IMR-90 (cell line): ENCODE data around the gene MYOM1. TPM values are rescaled to one million over a fixed set of nuclear protein-coding genes. Genes with fewer than 3 reads are reported as not detected.

Source experiments
- ATAC-seq: fragments of 200-7000 bp; cut with Tn5 transposase; 2 replicates; pipeline ENCODE4 v1.9.1; 2020; ENCODE audit warnings: low read depth, mild to moderate bottlenecking, moderate library complexity
- BruUV-seq: library from RNA; stranded (reverse); fragments of 400-500 nt; replicated peaks from 2 replicates; lab custom pipeline; 2021; lab: Mats Ljungman, UMichigan
- CTCF ChIA-PET: fragments of 300-600 bp; formaldehyde crosslinking; extraction: SDS; loops from one replicate; lab custom pipeline; 2021; ENCODE audit warnings: antibody characterized with exemption; lab: Yijun Ruan, JAX
- POLR2A ChIA-PET: fragments of 300-600 bp; sonication (Branson Sonifier 250); formaldehyde crosslinking; loops from one replicate; lab custom pipeline; 2022; ENCODE audit warnings: antibody characterized with exemption; ENCODE audit not compliant: unreplicated experiment; lab: Charles Lee
- DNase-seq: peaks from one replicate; pipeline ENCODE4 v3.0.0; 2013
- H2AFZ ChIP-seq: replicated peaks from 2 replicates; pipeline ENCODE3; 2013; ENCODE audit warnings: low read length, mild to moderate bottlenecking; ENCODE audit not compliant: poor library complexity
- H2AK5ac ChIP-seq: 2 replicates; pipeline ENCODE4 v1.6.1; 2013; ENCODE audit warnings: low read depth, low read length, inconsistent platforms
- H2AK9ac ChIP-seq: replicated peaks from 2 replicates; pipeline ENCODE3; 2013; ENCODE audit warnings: mild to moderate bottlenecking, low read depth, low read length, moderate library complexity; ENCODE audit not compliant: poor library complexity
- H2BK120ac ChIP-seq: 2 replicates; pipeline ENCODE4 v1.6.1; 2013; ENCODE audit warnings: low read depth, low read length, inconsistent platforms
- H2BK15ac ChIP-seq: 3 replicates; pipeline ENCODE4 v1.6.1; 2013; ENCODE audit warnings: low read depth, low read length, inconsistent platforms
- H2BK20ac ChIP-seq: 2 replicates; pipeline ENCODE4 v1.6.1; 2013; ENCODE audit warnings: low read depth, mild to moderate bottlenecking, inconsistent platforms, low read length, moderate library complexity
- H2BK5ac ChIP-seq: 2 replicates; pipeline ENCODE4 v1.6.1; 2013; ENCODE audit warnings: mild to moderate bottlenecking, low read depth, low read length, inconsistent platforms; ENCODE audit not compliant: poor library complexity, severe bottlenecking
- H3K14ac ChIP-seq: replicated peaks from 2 replicates; pipeline ENCODE4 v1.6.1; 2013; ENCODE audit warnings: low read depth, low read length, inconsistent platforms
- H3K18ac ChIP-seq: 2 replicates; pipeline ENCODE4 v1.6.1; 2013; ENCODE audit warnings: low read depth, low read length, control low read depth
- H3K23ac ChIP-seq: 2 replicates; pipeline ENCODE4 v1.6.1; 2013; ENCODE audit warnings: low read depth, low read length, inconsistent platforms
- H3K27ac ChIP-seq: 2 replicates; pipeline ENCODE4 v1.5.1; 2013; ENCODE audit warnings: mild to moderate bottlenecking, control low read depth, low read length; ENCODE audit not compliant: insufficient read depth
- H3K27me3 ChIP-seq: 2 replicates; pipeline ENCODE4 v1.6.1; 2013; ENCODE audit warnings: low read length; ENCODE audit not compliant: control insufficient read depth, insufficient read depth
- H3K36me3 ChIP-seq: 2 replicates; pipeline ENCODE4 v1.6.1; 2013; ENCODE audit warnings: low read length, mixed read lengths; ENCODE audit not compliant: control insufficient read depth, insufficient read depth
- H3K4ac ChIP-seq: 2 replicates; pipeline ENCODE4 v1.6.1; 2013; ENCODE audit warnings: low read depth, low read length, inconsistent platforms
- H3K4me1 ChIP-seq: 2 replicates; pipeline ENCODE4 v1.6.1; 2013; ENCODE audit warnings: low read length, mixed read lengths; ENCODE audit not compliant: control insufficient read depth, insufficient read depth
- H3K4me2 ChIP-seq: 2 replicates; pipeline ENCODE4 v1.6.1; 2013; ENCODE audit warnings: low read depth, mild to moderate bottlenecking, control low read depth, low read length, moderate library complexity
- H3K4me3 ChIP-seq: 2 replicates; pipeline ENCODE4 v1.5.1; 2013; ENCODE audit warnings: low read depth, mild to moderate bottlenecking, control low read depth, low read length, moderate library complexity; ENCODE audit not compliant: insufficient read depth
- H3K56ac ChIP-seq: 2 replicates; pipeline ENCODE4 v1.6.1; 2013; ENCODE audit warnings: low read length, inconsistent platforms; ENCODE audit not compliant: insufficient read depth; ENCODE audit errors: extremely low read depth
- H3K79me1 ChIP-seq, 2 experiments: 2 replicates each; pipeline ENCODE4 v1.6.1; 2013; ENCODE audit warnings: low read length in 2 of 2, inconsistent platforms in 1 of 2, low read depth in 1 of 2
- H3K9ac ChIP-seq: 2 replicates; pipeline ENCODE4 v1.6.1; 2013; ENCODE audit warnings: low read depth, low read length, control low read depth
- H3K9me1 ChIP-seq: 2 replicates; pipeline ENCODE4 v1.6.1; 2013; ENCODE audit warnings: low read length, inconsistent platforms; ENCODE audit not compliant: insufficient read depth
- H3K9me3 ChIP-seq: 2 replicates; pipeline ENCODE4 v1.6.1; 2013; ENCODE audit warnings: low read length; ENCODE audit not compliant: control insufficient read depth, insufficient read depth
- H4K20me1 ChIP-seq: 2 replicates; pipeline ENCODE4 v1.6.1; 2013; ENCODE audit warnings: low read length, inconsistent platforms; ENCODE audit not compliant: insufficient read depth
- H4K5ac ChIP-seq: 2 replicates; pipeline ENCODE4 v1.6.1; 2013; ENCODE audit warnings: mild to moderate bottlenecking, low read depth, low read length, control low read depth
- H4K8ac ChIP-seq, 2 experiments: 2 replicates each; pipeline ENCODE4 v1.6.1; 2013; ENCODE audit warnings: low read depth in 2 of 2, low read length in 2 of 2, control low read depth in 1 of 2, inconsistent platforms in 1 of 2
- H4K91ac ChIP-seq: 2 replicates; pipeline ENCODE4 v1.6.1; 2013; ENCODE audit warnings: low read depth, low read length, inconsistent platforms; ENCODE audit not compliant: insufficient read depth
- CEBPB ChIP-seq: IDR thresholded peaks from 2 replicates; pipeline ENCODE4 v1.6.1; 2012; ENCODE audit warnings: low read depth, low read length, improper control_type of control experiment
- CHD1 ChIP-seq: IDR thresholded peaks from 2 replicates; pipeline ENCODE4 v1.6.1; 2012; ENCODE audit warnings: low read depth, low read length, improper control_type of control experiment
- CTCF ChIP-seq: conservative IDR thresholded peaks from 2 replicates; pipeline ENCODE4 v1.5.1; 2012; ENCODE audit warnings: mild to moderate bottlenecking, low read depth, low read length, improper control_type of control experiment
- ELK1 ChIP-seq: fragments of 150-350 bp; IDR thresholded peaks from 2 replicates; pipeline ENCODE4 v1.6.1; 2016; ENCODE audit warnings: low read depth, mild to moderate bottlenecking, low read length, moderate library complexity, borderline replicate concordance
- FOS ChIP-seq: fragments of 150-350 bp; IDR thresholded peaks from 2 replicates; pipeline ENCODE4 v1.6.1; 2016; ENCODE audit warnings: low read depth, low read length
- MXI1 ChIP-seq: IDR thresholded peaks from 2 replicates; pipeline ENCODE4 v1.6.1; 2012; ENCODE audit warnings: low read depth, mild to moderate bottlenecking, low read length, moderate library complexity, borderline replicate concordance
- POLR2A ChIP-seq: IDR thresholded peaks from 2 replicates; pipeline ENCODE4 v1.6.1; 2012; ENCODE audit warnings: mild to moderate bottlenecking, low read depth, low read length
- RFX5 ChIP-seq: IDR thresholded peaks from 2 replicates; pipeline ENCODE4 v1.8.0; 2012; ENCODE audit warnings: low read depth, mild to moderate bottlenecking, low read length, moderate library complexity
- USF2 ChIP-seq: fragments of 150-350 bp; IDR thresholded peaks from 2 replicates; pipeline ENCODE4 v1.6.1; 2017; ENCODE audit warnings: mild to moderate bottlenecking, antibody characterized with exemption, low read length, low read depth
- WGBS, 2 experiments: methylation state at CpG; one replicate each; pipeline versions ENCODE4 v1.1.5 to v1.1.7; 2013; ENCODE audit warnings: missing lambda C conversion rate in 2 of 2; ENCODE audit not compliant: insufficient read length in 1 of 2; ENCODE audit errors: extremely low coverage in 2 of 2; 5-methylcytosine and 5-hydroxymethylcytosine counted together
- dilution Hi-C: fragments of 300-500 bp; cut with HindIII; formaldehyde crosslinking; loops from one replicate; pipeline ENCODE4 v1.14.3; 2018; ENCODE audit warnings: low sequenced_read_pairs; ENCODE audit not compliant: unreplicated experiment
- in situ Hi-C: fragments of 300-500 bp; cut with MboI; formaldehyde crosslinking; loops from 3 replicates; pipeline ENCODE4 v1.14.3; 2019; ENCODE audit warnings: low sequenced_read_pairs, inconsistent platforms, mixed read lengths
- intact Hi-C: fragments of 100-400 bp; cut with micrococcal nuclease; formaldehyde crosslinking; loops from 2 replicates; pipeline ENCODE4 v1.10.0; 2022
- polyA plus RNA-seq, 3 experiments: library from polyadenylated mRNA; depleted of rRNA; stranded (reverse); fragments of >200 nt; gene quantifications; 2 replicates each; pipeline ENCODE4 v1.2.3, GENCODE V29; 2012; ENCODE audit warnings: low replicate concordance in 1 of 3
- total RNA-seq: library from RNA; depleted of rRNA; stranded (reverse); fragments of >200 nt; gene quantifications from 2 replicates; pipeline ENCODE4 v1.2.3, GENCODE V29; 2012

The MYOM1 gene
- total and polyA plus RNA-seq, 2 of the 4 experiments (the other 2 are of a cell fraction), result under 0.01 to 0.10 TPM

- H3K4me2 ChIP-seq, result no peak overlapping the region
- ATAC-seq (no peak), DNase-seq (no peak)
- no peak overlapping the region for H2BK120ac ChIP-seq
- no peak overlapping the region for H3K18ac ChIP-seq
- in situ Hi-C loops, result no loop called here
- no peak overlapping the region for H2AK9ac ChIP-seq
- WGBS, 2 experiments, result no CpG with 5 or more reads among the region's 4 CpGs
- H2AK5ac ChIP-seq, result no peak overlapping the region
- BruUV-seq, result no TSS peak
- no peak overlapping the region for H3K14ac ChIP-seq
- H3K79me1 ChIP-seq, result no peaks in the 10 kb centered on the region
- ChIA-PET CTCF (interaction anchor here (0.8 to 1.1 kb wide), 2 partner anchors 17 to 167 kb away, joined by 3 to 5 read pairs; no protein-coding TSS in a partner anchor), POLR2A (interaction anchor here (0.5 kb wide), 1 partner anchor 10 kb away, joined by 9 read pairs; no protein-coding TSS in a partner anchor)
- dilution Hi-C loops, result no loop called here
- H3K9me1 ChIP-seq, result peaks cover 4% of the 10 kb centered on the region; the same call in 1 of the 2 replicates
- no peaks in the 10 kb centered on the region for H3K4me1 ChIP-seq
- no peak overlapping the region for H3K4ac ChIP-seq
- H3K9ac ChIP-seq, result no peak overlapping the region
- no peak for TF ChIP-seq CEBPB
- no peak for TF ChIP-seq POLR2A
- no peak for TF ChIP-seq RFX5
- TF ChIP-seq CTCF, result no peak
- no peak for TF ChIP-seq CHD1
- no peak for TF ChIP-seq MXI1
- TF ChIP-seq USF2, result no peak
- TF ChIP-seq ELK1, result no peak
- TF ChIP-seq FOS, result no peak
- no peak overlapping the region for H2AFZ ChIP-seq
- no peaks in the 10 kb centered on the region for H3K36me3 ChIP-seq
- H2BK20ac ChIP-seq, result no peak overlapping the region
- H3K23ac ChIP-seq, result no peak overlapping the region
- H3K56ac ChIP-seq, result no peak overlapping the region
- H4K91ac ChIP-seq, result no peak overlapping the region
- no peaks in the 10 kb centered on the region for H3K27me3 ChIP-seq
- no peaks in the 10 kb centered on the region for H4K20me1 ChIP-seq
- no peaks in the 10 kb centered on the region for H3K9me3 ChIP-seq
- no peak overlapping the region for H4K5ac ChIP-seq
- no peak overlapping the region for H2BK5ac ChIP-seq
- intact Hi-C loops, result no loop called here
- H3K27ac ChIP-seq, result no peak overlapping the region
- H4K8ac ChIP-seq, result no peak overlapping the region
- no peak overlapping the region for H3K4me3 ChIP-seq
- no peak overlapping the region for H2BK15ac ChIP-seq
These were observed 140.1 kb downstream of the MYOM1 start for GRCh38 chr18:3079653-3080052.
